ENCODE data around the gene MYO3A. TPM values are rescaled to one million over a fixed set of nuclear protein-coding genes. Genes with fewer than 3 reads are reported as not detected.

Gene MYO3A
- total and polyA plus RNA-seq, 4 donors = 0.33 TPM; not detected in 2

- DNase-seq (ENCODE audit: low spot score) = no peak
- no peak overlapping the region for H3K4me3 ChIP-seq (ENCODE audit: low read depth in 1 of 3, low read length in 3 of 3)
- H3K4me1 ChIP-seq (ENCODE audit: control insufficient read depth in 4 of 4, insufficient read depth in 4 of 4, low read length in 3 of 4) = no peaks in the 10 kb centered on the region
- no peaks in the 10 kb centered on the region for H3K9me3 ChIP-seq (ENCODE audit: control insufficient read depth in 4 of 4, low read length in 3 of 4)
- no peak overlapping the region for H3K27ac ChIP-seq (ENCODE audit: low read depth in 1 of 2, low read length in 2 of 2)
- 67% methylated on average over 2 of the region's 2 CpGs for WGBS
- H3K9ac ChIP-seq (ENCODE audit: low read depth in 1 of 2, low read length in 2 of 2) = no peak overlapping the region
- TF ChIP-seq CTCF (IDR thresholded peaks at IDR 0.05; ENCODE audit: low read depth, low read length, missing input control) = no peak
- no peak for TF ChIP-seq HNF4G (IDR thresholded peaks at IDR 0.05)
- TF ChIP-seq MAX (IDR thresholded peaks at IDR 0.05) = no peak
- TF ChIP-seq EGR1 (IDR thresholded peaks at IDR 0.05; ENCODE audit: low read depth in 2 of 2) = no peak
- H3K36me3 ChIP-seq (ENCODE audit: control insufficient read depth in 4 of 4, insufficient read depth in 3 of 4, low read depth in 1 of 4, low read length in 3 of 4) = no peaks in the 10 kb centered on the region
- no peaks in the 10 kb centered on the region for H3K27me3 ChIP-seq (ENCODE audit: control insufficient read depth in 4 of 4, insufficient read depth in 4 of 4, low read length in 3 of 4)
Observed at GRCh38 chr10:26024303-26024702, 90.3 kb downstream of the MYO3A start.

- no peaks in the 10 kb centered on the region for H3K36me3 ChIP-seq (ENCODE audit: control insufficient read depth in 4 of 4, insufficient read depth in 3 of 4, low read depth in 1 of 4, low read length in 3 of 4)
- no peaks in the 10 kb centered on the region for H3K4me1 ChIP-seq (ENCODE audit: control insufficient read depth in 4 of 4, insufficient read depth in 4 of 4, low read length in 3 of 4)
- no peak overlapping the region for H3K9ac ChIP-seq (ENCODE audit: low read depth in 1 of 2, low read length in 2 of 2)
- H3K9me3 ChIP-seq (ENCODE audit: control insufficient read depth in 4 of 4, low read length in 3 of 4) = no peaks in the 10 kb centered on the region
- no peaks in the 10 kb centered on the region for H3K27me3 ChIP-seq (ENCODE audit: control insufficient read depth in 4 of 4, insufficient read depth in 4 of 4, low read length in 3 of 4)
- H3K4me3 ChIP-seq (ENCODE audit: low read depth in 1 of 3, low read length in 3 of 3) = no peak overlapping the region
- DNase-seq (ENCODE audit: low spot score) = no peak
- TF ChIP-seq SP1 (IDR thresholded peaks at IDR 0.05) = no peak
- TF ChIP-seq FOXA1 (IDR thresholded peaks at IDR 0.05) = no peak
- no peak for TF ChIP-seq HNF4A (conservative IDR thresholded peaks at IDR 0.05)
- TF ChIP-seq FOXA2 (IDR thresholded peaks at IDR 0.05) = no peak
- no peak for TF ChIP-seq NR2F2 (IDR thresholded peaks at IDR 0.05)
- no peak for TF ChIP-seq GABPA (IDR thresholded peaks at IDR 0.05 in 1 of 2, conservative IDR thresholded peaks at IDR 0.05 in 1 of 2)
- H3K27ac ChIP-seq (ENCODE audit: low read depth in 1 of 2, low read length in 2 of 2) = no peak overlapping the region
Observed at GRCh38 chr10:26025523-26025922, 91.5 kb downstream of the MYO3A start.

- peaks cover 0 to 3% (median 0%) of the 10 kb centered on the region in 4 donors for H3K27me3 ChIP-seq (ENCODE audit: control insufficient read depth in 4 of 4, insufficient read depth in 4 of 4, low read length in 3 of 4)
- no peaks in the 10 kb centered on the region for H3K9me3 ChIP-seq (ENCODE audit: control insufficient read depth in 4 of 4, low read length in 3 of 4)
- no peak overlapping the region for H3K27ac ChIP-seq (ENCODE audit: low read depth in 1 of 2, low read length in 2 of 2)
- WGBS = 71% methylated on average over 3 of the region's 3 CpGs
- no peak for TF ChIP-seq EGR1 (IDR thresholded peaks at IDR 0.05; ENCODE audit: low read depth in 2 of 2)
- TF ChIP-seq, protein P1, sequence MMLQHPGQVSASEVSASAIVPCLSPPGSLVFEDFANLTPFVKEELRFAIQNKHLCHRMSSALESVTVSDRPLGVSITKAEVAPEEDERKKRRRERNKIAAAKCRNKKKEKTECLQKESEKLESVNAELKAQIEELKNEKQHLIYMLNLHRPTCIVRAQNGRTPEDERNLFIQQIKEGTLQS (IDR thresholded peaks at IDR 0.05) = no peak
- TF ChIP-seq RXRA (IDR thresholded peaks at IDR 0.05) = no peak
- no peak for TF ChIP-seq RAD21 (IDR thresholded peaks at IDR 0.05)
- no peak for TF ChIP-seq HNF4G (IDR thresholded peaks at IDR 0.05)
- no peak for TF ChIP-seq TAF1 (conservative IDR thresholded peaks at IDR 0.05)
- TF ChIP-seq FOXA2 (IDR thresholded peaks at IDR 0.05) = no peak
- TF ChIP-seq GABPA (IDR thresholded peaks at IDR 0.05 in 1 of 2, conservative IDR thresholded peaks at IDR 0.05 in 1 of 2) = no peak
- TF ChIP-seq YY1 (IDR thresholded peaks at IDR 0.05) = no peak
- TF ChIP-seq REST (IDR thresholded peaks at IDR 0.05) = no peak
- H3K36me3 ChIP-seq (ENCODE audit: control insufficient read depth in 4 of 4, insufficient read depth in 3 of 4, low read depth in 1 of 4, low read length in 3 of 4) = no peaks in the 10 kb centered on the region
- no peak overlapping the region for H3K4me3 ChIP-seq (ENCODE audit: low read depth in 1 of 3, low read length in 3 of 3)
- no peak for DNase-seq (ENCODE audit: low spot score)
- H3K9ac ChIP-seq (ENCODE audit: low read depth in 1 of 2, low read length in 2 of 2) = no peak overlapping the region
- H3K4me1 ChIP-seq (ENCODE audit: control insufficient read depth in 4 of 4, insufficient read depth in 4 of 4, low read length in 3 of 4) = no peaks in the 10 kb centered on the region
Observed at GRCh38 chr10:26029858-26030257, 95.8 kb downstream of the MYO3A start.

Measured in liver (tissue), 9 donors.